T-helper 9 cell (primary cell): ENCODE data around the gene VTN.
"Not testable (repeated sequence)": the region's sequence is repeated elsewhere in the genome, so short reads cannot be mapped to it uniquely, and the experiment has no call there.

ENCODE experiments used
- DNase-seq: peaks from one replicate; pipeline ENCODE4 v3.0.0-alpha.2; 2020

Gene VTN

DNA sequence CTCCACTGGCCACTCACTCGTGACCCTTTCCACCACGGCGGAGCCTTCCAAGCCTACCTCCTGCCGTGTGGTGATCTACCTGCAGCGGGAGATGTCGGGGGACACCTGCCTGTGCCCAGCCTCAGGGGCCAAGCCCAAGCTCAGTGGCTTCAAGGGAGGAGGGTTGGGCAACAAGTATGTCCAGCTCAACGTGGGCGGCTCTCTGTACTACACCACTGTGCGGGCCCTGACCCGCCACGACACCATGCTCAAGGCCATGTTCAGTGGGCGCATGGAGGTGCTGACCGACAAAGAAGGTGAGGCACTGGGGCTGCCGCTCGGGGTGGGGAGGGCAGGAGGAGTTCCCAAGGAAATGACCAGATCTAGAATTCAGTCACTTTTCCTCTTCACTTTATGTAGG, 30.7 kb downstream of the VTN start:
- DNase-seq, result no peak

DNA sequence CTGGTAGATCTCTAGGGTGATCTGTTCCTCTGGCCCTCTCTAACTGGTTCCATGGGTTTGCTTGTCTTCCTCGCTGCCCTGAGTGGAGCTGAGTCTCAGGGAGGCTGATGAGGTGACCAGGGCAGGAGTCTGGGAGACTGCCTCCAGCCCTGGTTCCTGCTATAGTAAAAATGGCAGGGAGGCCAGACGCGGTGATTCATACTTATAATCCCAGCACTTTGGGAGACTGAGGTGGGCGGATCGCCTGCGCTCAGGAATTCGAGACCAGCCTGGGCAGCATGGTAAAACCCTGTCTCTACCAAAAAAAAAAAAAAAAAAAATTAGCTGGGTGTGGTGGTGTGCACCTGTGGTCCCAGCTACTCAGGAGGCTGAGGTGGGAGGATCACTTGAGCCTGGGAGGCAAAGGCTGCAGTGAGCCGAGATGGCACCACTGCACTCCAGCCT, 31.3 kb downstream of the VTN start:
- DNase-seq, result not testable (repeated sequence)

DNA sequence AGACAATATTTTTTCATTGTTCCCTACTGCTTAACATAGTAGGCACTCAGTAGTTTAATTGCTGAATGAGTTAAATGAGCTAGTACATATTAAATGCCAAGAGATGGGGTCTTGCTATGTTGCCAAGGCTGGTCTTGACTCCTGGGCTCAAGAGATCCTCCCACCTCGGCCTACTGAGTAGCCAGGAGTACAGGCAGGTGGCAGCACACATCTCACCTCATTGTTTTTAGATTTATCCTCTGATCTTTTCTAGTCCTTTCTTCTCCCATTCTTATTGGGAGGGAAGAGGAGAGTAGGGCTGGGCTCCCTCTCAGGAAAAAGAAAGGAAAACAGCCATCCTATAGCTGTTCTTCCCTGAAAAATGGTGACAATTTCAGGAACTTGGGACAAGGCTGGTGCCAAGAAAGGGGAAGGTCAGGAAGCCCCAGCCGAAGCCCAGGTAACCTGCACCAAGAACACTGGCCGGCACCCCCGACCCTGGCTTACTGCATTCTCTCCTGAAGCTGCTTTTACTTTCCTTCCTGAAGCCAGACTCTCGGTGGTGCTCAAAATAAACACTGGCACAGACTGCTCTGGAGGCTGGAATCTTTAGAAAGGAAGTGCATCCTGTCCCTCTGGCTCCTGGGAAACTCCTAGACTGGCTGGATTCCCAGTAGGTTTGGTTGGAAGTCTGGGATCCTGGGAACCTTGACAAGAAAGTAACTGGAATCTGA, 31.9 kb downstream of the VTN start:
- DNase-seq, result no peak

DNA sequence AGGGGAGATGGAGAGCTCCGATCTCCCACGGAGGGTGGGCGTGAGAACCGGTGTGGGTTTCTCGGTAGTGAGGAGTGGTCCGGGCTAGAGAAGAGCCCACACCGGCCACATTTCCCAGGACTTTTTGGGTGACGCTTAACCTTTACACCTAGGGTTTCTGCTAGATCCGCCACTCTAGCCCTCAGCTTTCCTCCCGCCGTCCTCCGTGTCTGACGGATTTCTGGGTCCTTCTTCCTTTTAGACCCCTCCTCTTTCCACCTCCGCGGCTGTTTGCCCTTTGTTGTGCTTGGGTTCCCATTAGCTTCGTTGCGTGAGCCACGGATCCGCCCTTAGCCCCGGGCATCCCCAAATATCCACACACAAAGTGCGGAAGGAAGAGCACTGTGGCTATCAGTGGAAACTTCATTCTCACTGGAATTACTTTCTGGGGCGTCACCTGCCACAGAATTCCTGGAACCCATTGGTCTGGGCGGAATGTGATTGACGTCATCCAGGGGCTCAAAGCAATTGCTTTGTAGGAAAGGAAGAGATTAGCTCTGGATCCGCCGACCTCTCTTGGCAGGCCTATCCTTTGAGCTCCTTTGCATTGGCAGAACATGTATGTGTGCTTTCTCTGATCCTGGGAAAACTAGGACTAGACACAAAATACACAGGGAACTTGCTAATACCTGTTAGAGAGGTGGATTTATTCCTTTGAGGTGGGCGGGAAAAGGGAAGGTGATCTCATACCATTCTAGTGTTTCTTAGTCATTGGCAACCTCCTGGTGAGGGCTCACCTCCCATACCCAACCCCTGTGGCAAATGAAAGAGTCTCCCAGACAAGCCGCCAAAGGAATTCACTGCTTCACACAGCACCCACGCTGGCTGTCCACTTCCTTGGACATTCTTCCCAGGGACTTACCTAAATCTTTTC, 33.9 kb downstream of the VTN start:
- no peak for DNase-seq

DNA sequence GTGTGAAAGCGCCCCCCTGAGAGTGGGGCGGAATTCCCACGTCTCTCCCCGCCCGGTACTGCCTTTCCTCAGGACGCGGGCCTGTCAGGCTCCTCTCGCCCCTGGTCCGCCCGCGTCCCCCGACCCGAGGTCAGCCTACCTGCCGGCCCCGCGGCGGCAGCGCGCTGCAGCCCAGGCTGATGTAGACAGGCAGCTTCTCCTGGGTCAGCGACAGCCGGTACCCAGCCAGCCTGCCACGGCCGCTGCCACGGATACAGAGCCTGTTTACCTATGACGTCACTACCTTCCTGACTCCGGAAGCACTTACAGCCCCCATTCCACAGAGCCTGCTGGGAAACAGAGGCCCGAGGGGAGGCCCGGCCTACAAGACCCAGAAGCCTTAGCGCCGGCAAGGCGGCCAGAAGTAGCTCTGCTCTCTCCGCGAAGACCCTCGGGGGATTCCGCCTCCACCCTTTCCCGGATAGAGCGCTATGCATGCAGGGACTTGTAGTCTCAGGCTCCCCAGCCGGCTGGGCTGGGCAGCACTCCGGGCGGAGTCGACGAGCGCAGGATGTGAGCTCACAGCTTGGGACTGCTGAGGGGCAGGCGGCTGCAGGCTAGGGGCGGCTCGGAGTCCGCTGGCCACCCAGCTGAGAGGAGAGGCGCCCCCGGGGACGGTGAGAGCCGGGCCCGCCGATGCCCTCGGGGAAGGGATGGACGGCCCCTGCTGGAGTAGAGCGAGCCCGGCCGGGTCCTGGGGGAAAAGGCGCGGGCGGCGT, 34.7 kb downstream of the VTN start, which contains the start of the genes IFT20 and TNFAIP1:
Gene IFT20 (minus strand): TSS at position 272 of the 758 bp plus-strand sequence. CDS start 3,487 bp downstream, outside the sequence.
Gene TNFAIP1 (plus strand): TSS at position 561 of the 758 bp plus-strand sequence. CDS start 3,761 bp downstream, outside the sequence.
- DNase-seq, result peak; percentile 92

DNA sequence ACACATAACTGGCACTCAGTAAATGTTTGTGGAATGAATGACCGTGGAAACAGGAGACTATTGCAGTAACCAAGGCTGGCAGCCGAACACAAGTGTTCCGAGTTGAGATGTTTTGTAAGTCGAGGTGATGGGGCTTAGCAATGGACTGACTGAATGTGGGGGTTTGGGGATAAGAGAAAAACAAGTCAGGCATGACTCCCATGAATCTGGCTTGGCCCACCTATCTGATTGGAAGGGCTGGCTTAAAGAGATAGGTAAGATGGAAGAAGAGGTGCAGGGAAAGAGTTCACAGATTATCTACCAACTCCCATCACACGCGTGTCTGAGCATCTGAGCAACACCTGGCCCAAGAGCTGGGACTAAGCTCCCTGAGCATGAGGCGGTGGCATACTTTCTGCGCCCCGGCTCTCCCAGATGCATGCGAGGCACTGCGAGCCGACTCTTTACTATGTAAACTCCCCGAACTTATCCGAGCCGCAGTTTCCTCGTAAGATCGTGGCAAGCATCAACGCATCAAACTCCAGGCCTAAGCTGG, 35.4 kb downstream of the VTN start:
- DNase-seq, result no peak

DNA sequence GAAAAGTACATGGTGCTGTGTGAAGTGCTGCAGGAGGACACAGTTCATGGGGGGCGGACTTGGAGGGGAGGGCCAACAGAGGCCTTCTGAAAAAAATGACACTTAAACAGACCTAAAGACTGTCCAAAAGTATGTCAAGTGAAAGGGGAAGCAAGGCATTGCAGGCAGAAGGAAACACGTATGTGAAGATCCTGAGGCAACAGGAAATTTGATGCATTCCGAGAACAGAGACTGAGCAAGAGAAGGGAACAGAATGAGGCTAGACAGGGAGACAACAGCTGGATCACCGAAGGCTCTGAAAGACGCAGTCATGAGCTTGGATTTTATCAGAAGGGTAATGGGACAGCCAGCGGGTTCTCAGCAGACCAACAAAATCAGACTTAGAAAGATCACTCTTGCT, 35.9 kb downstream of the VTN start:
- DNase-seq, result no peak

DNA sequence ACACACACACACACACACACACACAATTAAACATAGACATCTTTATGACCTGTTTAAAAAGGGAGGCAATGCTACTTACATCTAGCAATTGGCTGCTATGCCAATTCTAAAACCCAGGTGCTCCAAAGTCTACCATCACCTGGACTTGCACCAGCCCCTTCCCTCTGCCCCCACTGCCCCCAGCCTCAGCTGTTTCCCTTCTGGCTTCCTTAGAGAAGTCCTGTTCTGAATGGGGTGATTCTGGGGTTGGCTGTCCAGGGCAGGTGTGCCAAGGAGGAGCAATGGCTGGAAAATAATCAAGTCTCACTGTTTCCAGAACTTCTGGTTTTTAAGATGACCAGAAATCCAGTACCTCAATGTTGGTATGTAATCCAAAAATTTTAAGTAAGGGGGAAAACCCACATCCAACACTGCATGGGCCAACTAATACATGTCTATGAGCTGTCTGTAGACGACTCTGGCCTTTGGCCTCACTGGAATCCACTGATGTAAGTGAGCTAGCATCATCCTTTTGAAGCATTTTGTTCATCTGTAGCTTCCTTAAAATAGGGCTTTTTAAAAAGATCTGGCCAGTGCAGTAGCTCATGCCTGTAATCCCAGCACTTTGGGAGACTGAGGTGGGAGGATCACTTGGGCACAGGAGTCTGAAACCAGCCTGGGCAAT, 36.9 kb downstream of the VTN start:
- DNase-seq, result no peak

DNA sequence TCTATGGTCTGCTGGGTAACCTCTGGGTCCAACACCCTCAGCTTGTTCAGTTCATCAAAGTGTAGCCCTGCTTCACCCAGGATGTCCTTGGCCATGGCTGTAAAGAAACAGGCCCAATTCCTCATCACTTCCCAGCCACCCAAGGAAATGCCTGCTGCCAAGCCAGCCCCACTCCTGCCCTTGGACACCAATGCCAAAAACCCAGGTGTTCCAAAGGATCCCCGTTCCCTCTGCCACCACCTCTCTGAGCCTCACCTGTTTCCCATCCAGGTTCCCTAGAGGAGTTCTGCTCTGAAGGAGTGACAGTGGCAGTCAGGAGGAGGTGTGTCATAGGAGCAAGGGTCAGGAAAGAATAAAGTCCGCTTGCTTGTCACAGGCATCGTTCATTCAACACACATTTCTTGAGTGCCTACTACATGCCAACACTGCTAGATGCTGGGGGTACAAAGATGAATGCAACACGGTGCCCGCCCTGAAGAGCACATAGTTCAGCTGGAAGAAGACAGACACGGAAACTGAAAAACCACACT, 38.2 kb downstream of the VTN start:
- DNase-seq, result no peak

DNA sequence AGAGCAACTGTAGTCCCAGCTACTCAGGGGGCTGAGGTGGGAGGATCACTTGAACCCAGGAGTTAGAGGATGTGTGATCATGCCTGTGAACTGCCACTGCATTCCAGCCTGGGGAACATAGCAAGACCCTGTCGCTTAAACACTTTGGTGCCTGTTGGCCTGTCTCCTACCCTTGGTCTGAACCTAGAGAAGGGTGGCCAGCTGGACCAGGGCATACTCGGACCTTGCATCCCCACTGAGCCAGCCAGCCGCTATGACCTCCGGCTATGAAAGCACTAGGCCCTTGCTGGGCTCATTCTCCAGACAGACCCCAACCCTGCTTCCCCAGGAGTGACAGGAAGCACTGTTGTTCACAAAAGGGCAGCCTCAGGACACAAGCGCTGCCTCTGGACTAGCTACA, 39.4 kb downstream of the VTN start:
- DNase-seq, result no peak

DNA sequence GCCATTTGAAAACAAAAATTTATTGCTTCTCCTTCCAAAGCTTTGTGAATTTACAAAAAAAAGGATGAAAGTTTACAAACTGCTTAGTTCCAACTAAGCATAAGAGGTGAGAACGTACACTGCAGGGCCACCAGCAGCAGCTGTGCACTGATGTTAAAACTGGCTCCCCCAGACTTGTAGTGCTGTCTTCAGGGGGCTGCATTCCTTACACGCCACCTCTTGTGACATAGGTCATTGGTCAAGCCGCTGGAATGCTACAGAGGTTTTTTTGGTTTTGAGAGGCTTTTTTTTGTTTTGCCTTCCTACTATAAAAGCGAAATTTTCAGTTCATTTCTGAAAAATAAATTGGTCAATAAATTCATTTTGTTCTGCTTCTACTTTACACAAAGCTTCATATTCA, 41.8 kb downstream of the VTN start:
- DNase-seq, result no peak

DNA sequence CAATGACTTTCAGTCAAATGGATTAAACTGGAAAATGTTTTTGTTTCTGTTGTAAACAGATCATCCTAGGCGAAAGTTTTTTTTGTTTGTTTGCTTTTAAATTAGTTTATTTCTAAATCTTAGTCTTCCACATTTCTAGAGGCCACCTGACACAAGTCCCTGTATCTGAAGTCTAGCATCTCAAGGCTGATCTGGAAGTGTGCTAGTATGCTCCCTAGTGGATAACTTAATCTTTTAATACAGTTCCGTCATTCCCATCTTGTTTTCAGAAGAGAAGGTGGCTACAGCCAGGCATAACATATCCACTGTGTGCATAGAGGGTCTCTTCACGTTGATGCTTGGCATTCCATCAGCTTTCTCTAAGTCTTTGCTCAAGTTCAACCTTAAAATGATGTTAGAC, 42.4 kb downstream of the VTN start:
- no peak for DNase-seq

DNA sequence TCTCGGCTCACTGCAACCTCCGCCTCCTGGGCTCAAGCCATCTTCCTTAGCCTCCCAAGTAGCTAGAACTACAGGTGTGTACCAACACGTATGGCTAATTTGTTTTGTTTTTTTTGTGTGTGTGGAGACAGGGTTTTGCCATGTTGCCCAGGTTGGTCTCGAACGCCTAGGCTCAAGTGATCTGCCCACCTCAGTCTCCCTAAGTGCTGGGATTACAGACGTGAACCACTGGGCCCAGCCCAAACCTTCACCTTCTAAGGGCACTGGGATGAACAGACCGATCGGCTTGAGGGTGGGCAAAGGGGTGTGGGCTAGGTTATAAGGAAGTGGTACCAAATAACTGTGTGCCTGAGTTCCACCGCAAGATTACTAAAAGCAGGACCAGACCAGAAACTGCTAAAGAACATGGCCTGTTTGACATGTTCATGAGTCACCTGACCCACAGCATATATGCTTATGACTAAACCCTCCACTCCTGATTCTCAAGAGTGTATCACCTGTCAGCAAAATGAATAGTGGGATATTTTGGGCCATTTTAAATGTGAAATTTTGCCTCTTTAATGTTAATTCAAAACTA, 43.0 kb downstream of the VTN start:
- no peak for DNase-seq

DNA sequence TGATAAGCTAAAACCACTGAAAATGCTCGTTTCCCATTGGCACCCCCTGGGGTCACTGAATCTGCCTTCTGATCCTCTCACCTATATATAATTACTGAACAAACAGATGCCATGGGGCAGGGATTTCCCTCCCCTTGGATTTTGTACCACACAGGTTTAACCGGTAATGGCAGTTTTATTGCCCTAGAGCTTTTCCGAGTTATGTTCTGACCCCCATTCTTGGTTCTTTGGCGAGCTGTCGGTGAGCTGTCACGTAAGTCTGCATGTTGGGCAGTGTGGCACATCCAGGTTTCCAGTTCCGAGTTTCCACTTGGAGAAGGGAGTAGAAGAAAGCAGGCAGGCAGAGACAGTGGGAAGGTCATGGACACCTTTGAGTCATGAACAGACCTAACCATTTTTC, 44.0 kb downstream of the VTN start:
- DNase-seq, result no peak

DNA sequence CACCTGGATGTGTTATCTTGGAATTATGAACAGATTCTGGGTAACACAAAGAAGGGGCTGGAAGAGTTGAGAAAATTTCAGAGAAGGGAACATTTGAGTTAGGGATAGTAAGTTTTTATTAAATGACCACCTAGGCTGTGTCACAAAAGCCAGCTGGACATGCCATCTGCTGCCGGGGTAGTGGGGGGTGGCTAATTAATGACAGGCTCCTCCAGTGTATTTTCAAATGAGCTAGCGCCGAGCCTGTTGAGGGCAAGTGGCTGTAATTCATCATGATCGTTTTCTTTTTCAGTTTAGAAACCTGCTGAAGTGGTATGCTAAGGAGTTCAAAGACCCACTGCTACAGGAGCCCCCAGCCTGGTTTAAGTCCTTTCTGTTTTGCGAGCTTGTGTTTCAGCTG, 44.9 kb downstream of the VTN start:
- no peak for DNase-seq

DNA sequence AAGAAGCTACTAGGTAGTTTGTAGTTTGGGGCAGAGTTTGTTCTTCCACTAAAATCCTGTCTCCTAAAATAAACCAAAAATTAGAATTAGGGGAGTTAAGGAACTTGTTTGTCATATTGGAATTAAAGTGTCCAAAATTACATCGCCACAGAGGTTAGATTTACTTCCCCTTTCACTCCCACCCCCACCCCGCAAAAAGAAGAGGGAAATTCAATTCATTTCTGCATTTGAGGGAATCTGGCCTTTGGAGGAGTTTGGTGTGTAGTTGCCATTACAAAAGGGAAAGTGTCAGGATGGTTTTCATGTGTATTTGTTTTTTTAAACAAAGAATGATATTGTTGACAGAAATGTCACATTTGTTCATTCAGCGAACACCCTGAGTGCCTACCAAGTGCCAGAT, 45.3 kb downstream of the VTN start:
- no peak for DNase-seq

DNA sequence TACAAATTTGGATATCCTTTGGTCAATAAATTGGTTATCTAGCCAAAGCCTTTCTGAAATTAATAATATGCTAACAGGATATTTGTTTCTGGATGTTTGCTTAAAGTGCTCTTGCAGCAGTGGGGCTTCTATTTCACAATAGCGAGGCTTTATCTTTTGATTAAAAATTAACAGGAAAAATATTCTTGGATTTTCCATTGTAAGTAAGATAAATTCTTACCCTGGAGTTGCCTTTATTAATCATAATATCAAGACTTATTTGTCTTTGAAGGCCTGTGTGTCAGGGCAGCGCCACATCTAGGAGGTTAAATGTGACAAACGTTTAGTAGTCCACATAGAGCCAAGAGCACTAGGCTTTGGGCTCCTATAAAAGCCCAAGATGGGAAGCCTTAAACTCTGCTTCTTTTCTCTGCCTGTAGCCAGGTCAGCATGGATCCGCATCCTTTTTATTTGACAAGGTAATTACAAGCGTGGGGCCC, 45.8 kb downstream of the VTN start:
- DNase-seq, result no peak

DNA sequence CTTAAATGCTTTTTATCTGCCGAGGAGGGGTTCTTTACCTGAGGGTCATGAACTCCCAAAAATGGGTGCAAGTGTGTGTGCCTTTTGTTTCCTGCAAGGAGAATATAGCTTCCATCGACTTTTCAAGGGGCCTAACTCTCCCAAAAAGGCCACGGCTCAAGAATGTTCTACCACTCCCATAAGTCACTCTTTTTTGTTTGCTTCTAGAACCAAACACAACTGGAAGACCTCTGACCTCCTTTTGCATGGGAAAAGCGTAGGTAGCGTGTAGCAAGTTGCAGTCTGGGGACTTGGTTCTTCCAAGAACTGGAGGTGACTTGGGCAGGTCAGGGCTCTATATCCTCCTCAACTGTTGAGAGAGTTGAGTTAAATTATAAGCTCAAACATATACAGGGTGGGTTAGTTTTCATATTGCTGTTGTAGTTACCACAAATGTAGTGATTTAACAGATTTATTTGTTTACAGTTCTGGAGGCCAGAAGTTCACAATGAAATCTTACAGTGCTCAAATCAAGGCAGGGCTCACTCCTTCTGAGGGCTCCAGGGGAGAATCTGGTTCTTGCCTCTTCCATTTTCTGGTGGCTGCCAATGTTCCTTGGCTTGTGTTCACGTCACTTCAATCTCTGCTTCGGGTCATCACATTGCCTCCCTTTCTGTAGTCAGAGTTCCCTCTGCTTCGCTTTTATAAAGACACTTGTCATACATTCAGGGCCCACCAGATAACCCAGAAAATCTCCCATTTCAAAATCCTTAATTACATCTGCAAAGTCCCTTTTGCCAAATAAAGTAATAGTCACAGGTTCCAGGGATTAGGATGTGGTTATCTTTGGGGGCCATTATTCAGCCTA, 49.7 kb downstream of the VTN start:
- no peak for DNase-seq

DNA sequence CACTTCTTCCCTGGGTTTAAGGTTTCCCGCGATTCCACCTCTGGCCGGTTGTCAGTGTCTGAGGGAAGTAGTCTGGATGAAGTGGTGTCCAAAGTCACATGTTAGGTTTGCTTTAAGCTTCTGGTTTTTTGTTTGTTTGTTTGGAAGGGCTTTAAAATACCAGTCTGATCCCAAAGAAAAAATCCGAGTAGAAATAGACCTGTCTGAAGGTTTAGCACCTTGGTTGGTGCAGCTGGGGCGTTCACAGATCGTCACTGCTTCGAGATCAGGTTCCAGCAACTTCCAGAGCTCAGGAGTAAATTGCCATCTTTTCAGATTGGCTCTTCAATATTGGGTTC, 50.5 kb downstream of the VTN start:
- DNase-seq, result no peak

DNA sequence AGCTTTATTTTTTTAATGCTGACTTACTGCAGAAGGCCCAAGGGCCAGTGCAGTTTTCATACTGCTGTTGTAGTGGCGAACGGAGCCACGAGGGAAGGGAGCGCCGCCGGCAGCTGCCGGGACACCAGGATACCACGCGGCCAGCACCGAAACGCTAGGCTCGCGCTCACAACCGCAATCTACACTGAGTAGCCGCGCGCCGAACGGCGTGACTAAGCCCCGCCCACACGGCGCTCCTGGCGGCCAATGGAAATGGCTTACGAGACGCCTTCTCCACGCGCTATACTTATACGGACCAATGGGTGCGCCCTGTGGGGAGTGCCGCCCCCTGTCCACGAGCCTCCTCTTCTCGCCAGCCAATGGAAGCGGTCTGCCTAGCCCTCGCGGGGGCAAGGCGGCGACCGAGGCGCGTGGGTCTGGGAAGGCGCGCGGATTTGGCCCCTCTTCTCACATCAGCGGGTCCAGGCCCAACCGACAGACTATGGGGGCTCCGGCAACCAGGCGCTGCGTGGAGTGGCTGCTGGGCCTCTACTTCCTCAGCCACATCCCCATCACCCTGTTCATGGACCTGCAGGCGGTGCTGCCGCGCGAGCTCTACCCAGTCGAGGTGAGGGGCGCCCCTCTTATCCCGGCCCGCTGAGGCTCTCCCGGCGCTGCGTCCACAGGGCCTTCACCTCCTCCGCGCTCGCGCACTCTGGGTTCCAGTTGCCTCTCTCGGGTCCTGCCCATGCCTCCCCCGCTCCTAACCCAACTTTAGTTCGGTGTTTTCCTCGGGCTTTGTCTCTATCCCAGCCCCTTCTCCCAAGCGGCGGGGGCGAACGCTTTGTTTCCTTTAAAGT, 51.1 kb downstream of the VTN start, which contains the start of gene TMEM97:
Gene TMEM97 (plus strand): TSS at position 442 of the 839 bp plus-strand sequence. CDS start 40 bp downstream, at position 482.
- DNase-seq, result peak; percentile 88
